ENCODE measurements around the gene MPHOSPH9.

The MPHOSPH9 gene

DNA sequence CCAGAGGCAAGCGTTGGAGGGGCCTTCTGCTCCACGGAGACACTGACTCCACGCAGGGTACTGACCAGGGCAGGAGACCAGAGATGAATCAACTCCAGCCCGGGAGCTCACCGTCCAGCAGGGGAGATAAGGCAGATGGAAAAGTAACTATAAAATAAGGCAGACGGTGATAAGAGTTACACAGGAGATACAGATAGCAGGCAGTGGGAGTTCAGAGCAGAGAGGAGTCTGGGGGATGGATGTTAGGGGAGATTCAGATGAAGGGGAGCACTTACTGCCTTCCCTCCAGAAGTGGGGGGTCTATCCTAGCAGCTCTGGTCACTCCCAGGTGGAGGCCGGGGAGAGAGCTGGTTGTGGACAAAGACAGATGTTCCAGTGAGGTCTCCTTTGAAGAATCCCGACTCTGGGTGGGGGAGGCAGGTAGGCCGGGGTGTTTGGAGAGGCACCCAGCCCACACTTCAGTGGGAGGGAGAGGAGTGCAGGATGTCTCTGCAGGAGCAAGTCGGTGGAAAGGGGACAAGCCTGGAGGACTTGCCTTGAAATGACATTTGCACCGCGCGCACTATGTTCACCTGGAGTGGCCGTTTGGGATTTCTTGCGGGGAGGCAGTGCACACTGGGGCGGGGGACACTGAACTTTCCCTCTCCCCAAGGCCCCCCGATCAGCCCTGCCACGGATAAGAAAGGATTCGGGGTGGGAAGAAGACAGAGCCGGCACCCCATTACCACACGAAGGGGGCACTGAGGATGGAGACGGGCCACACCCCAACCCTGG lies 83.3 kb downstream of the MPHOSPH9 start:
- no peak for DNase-seq (ENCODE audit: low spot score)

- DNase-seq (ENCODE audit: low spot score) = no peak
Observed at GRCh38 chr12:123149088-123149487, 83.9 kb downstream of the MPHOSPH9 start.

GRCh38 chr12:123148655-123149054 lies 84.3 kb downstream of the MPHOSPH9 start:
- no peak for DNase-seq (ENCODE audit: low spot score)

DNA sequence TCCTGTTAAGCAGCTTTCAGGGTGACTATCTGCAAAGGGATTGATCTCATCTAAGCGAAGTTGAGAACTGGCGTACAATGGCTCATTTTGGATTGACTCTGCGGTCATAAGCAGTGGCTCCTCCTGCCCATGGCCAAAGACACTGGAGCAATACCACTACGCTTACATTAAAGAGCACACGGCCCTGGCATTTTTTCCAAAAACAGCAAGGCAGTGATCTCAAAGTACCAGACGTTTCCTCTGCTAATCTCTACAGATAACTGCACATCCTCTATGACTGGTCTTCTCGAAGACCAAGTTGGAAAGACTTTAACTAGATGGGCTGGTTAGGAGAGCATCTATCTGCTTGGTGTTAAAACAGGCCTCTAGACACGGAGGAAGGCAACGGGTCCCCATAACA lies 84.7 kb downstream of the MPHOSPH9 start:
- no peak for DNase-seq (ENCODE audit: low spot score)

DNA sequence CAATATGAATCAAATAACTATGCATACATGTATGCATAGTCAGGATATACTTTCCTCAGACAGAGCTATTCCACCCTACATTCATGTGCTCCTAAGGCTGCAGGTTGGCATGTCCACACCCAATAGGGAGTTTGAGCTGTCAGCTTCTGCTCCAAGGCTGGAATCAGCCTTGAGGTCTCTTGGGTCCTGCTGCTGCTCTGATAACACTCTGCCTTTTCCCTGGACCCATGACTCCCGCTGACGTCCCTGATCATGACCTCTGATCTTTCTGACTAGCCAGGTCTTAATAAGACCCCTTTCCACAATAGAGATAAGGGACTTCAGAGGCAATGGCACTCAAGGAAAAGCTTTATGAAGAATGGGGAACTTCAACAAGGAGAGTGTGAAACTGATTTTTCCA lies 87.7 kb downstream of the MPHOSPH9 start:
- DNase-seq (ENCODE audit: low spot score) = no peak

DNA sequence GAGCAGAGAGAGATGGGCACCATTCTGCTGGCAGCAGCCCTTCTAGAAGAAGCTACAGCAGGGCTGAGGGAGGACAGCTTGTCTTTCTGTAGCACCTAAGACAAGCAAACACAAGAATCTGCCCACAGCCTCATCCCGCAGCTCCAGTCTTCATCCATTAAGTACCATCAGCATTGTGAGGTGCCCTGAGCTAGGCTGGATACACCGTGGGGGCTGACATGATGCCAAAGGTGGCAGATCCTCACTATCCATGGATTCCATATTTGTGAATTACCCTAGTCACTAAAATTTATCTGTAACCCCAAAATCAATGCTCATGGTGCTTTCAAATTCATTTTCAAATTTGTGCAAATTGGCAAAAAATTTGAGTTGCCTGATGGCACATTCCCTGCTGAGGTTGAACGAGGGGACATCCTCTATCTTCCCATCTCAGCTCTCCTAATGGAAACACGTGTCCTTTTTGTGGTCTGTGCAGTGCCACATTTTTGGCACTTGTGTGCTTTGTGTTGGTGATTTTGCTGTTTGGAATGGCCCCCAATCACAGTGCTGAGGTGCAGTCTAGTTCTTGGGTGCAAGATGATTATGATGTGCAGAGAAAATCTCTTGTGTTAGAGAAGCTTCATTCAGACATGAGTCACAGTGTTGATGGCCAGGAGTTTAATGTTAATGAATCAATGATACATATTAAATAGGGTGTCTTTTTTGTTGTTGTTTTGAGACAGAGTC lies 89.0 kb downstream of the MPHOSPH9 start:
- no peak for DNase-seq (ENCODE audit: low spot score)

DNA sequence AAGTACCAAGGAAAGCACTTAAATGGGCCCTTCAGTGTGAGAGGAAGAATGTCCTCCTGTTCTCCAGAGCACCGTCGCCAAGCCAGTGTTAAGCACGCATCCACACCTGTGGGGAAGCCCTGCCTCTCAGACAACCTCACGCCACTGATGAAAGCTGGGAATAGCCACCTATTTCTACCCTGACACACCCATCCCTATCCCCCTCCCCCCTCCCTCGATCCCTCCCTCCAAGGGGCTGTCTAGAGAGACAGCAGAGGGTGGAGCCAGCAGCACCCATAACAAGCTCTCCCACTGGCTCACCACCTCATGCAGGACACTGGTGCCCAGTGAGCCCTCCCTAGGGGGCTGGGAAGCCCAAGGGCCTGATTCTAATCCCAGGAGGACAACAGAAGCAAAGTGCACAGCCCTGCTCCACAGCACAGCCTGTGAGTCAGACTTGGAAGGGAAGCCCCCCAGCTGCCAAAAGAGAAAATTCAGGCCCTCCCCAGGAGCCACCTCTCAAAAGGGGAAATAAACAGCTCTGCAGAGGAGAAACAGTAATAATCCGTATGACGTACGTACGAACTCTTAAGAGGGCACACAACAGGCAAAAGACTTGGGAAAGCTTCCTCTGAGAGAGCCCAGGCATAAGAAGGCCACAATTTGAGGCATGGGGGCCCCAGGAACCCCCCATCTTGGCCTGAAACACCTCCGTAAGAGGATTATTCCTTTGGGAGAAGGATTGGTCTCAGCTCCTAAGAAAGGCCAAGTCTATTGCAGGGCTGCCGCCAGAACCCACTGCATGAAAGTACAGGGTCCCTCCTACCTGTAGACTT lies 89.8 kb downstream of the MPHOSPH9 start:
- DNase-seq (ENCODE audit: low spot score) = no peak

DNA sequence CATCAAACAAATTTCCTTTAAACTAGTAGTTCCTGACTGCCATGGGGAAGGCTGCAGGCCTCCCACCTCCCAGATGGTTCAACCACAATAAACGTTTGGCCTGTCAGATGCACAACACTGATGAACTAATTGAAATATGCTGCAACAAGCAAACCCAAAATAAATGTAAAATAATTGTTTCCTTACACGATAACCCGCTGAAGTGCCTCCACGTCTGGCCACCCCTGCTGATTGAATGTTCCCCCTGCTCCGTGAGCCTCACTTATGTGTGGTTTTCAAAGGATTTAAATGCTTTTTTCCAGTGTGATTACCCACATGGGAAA lies 90.5 kb downstream of the MPHOSPH9 start:
- DNase-seq (ENCODE audit: low spot score) = no peak

DNA sequence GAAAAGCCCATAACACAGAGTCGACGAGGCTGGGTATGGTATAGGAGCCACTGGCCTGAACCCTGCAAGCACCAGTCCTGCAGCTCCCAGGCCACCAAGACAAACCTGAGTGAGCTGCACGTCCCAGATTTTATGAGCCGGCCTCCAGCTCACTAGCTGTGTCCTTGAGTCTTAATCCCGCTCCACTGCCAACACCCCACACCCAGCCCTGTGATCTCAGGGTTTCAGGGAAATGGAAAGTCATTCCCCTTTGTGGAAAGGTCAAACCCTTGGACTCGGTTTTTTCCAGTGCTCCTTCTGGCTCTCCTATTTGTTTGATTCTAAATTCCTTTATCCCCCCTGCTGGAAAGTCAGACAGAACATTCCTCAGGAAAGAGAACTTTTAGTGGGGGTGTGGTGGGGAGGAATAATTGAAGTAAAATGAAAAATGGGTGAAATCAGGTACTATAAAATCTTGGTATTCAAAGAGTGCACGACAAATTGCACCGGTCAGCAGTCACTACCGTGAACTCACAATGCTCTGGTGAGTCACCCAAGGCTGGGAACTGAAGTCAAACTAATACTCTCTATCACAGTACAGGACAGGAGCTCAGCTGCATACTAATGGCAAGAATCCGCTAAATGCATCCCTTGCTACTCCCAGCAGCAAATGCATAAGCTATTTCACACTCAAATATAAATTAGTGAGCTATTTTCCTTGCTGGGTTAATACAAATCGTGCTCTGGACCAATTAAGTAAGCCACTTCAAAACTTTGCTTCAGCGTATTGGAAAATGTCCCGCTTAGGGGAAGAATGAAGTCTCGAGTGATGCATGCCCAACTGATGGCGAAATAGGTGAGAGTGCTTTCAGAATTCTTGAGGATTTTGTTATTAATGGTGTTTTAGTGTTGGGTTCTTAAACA lies 91.1 kb downstream of the MPHOSPH9 start:
- DNase-seq (ENCODE audit: low spot score) = peak; percentile 34

GRCh38 chr12:123140676-123141614 lies 92.0 kb downstream of the MPHOSPH9 start:
- DNase-seq (ENCODE audit: low spot score) = no peak

DNA sequence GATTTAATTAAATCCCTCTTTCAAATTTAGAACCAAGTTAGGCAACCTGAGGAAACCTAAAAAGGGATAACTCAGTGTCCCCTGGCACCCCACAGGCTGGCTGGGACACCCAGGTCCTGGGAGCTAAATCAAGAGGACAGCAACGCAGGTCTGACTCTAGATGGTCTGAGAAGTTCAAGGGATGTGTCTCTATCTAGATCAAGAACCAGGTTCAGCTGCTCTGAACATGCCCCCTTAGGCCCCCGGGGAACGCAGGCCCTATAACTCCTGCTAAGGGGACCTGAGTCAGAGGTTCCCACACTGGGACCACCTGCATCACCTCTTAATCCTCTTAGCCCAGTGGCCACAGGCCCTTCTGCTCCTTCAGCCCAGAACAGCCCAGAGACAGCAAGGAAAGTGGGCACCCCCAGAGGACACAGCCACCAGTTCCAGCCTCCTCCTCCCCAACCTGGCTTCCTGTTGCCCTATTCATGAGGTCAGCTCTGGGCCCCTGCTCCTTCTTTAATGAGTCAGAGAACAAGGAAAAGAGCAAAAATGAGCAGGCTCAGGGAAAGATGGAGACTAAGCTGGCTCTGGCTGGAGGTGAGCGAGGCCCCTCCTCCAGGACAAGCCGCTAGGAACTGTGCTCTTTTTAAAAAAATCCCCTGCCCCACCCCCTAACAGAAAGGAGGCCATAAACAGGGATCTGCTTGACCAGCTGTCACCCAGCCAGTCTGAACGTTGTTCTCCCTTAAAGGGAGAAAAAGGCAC lies 92.8 kb downstream of the MPHOSPH9 start:
- no peak for DNase-seq (ENCODE audit: low spot score)

DNA sequence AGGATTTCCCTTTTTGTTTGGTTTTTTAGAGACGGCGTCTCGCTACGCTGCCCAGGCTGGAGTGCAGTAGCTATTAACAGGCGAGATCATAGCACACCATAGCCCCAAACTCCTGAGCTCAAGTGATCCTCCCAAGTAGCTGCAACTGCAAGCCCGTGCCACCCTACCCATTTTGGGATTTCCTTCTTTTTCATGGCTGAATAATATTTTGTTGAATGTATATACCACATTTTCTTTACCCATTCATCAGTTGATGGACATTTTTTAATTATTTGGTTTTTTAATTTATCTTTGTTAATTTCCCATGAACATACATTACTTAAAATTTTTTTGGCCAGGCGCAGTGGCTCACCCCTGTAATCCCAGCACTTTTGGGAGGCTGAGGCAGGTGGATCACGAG lies 97.3 kb downstream of the MPHOSPH9 start:
- DNase-seq (ENCODE audit: low spot score) = no peak

- DNase-seq (ENCODE audit: low spot score) = no peak
Observed at GRCh38 chr12:123134826-123135225, 98.1 kb downstream of the MPHOSPH9 start.

DNA sequence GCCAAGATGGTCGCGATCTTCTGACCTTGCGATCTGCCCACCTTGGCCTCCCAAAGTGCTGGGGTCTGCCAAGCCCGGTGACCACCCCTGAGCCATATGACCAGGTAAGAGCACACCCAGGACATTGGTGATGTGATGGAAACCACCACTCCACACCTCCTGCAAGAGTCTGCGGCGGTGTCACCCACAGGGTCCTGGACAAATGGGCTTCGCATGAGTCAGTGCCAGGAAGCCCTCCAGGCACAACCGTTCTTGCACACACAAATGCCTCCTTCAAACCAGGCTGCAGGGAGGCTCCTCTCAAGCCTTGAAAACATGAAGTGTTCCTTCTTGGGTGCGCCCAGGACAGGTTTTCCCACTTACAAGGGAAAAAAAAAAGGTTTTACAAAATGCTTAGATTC lies 98.7 kb downstream of the MPHOSPH9 start:
- DNase-seq (ENCODE audit: low spot score) = no peak

DNA sequence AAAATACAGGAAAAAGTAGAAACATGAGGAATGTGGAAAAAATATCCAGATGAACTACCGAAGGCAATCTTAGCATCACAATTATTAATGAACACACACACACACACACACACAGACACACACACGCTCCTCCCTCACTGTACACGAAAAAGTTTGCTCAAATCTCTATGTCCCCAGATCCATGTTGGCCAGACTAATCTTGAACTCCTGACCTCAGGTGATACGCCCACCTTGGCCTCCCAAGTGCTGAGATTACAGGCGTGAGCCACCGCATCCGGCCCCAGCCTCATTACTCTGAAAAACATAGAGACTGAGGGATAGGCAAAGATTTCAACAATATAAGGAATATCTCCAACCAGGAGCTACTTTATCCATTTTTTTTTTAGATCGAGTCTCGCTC lies 99.2 kb downstream of the MPHOSPH9 start:
- DNase-seq (ENCODE audit: low spot score) = no peak

DNA sequence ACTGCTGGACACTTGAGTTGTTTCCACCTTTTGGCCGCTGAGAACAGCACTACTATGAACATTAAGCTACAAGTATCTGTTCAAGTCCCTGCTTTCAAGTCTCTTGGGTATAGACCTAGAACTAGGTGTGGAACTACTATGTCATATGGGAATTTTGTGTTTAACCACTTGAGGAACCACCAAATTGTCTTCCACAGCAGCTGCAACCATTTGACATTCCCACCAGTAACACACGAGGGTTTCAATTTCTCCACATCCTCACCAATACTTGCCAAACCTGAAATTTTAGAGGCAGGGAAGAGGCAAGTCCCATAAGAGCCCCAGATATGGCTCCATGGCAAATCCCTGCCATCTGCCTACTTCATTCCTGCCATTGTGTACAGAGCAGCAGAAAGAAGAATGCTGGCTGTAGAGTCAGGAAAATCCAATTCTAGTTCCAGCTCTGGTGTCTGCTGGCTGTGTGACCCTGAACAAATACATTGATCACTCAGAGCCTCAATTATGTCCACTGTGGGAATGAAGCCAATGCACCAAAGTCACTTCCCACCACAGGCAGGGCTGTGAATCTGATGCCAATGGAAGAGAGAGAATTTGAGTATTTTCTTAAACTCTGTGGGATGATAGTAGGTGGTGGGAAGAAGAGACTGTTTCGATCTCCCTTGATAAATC lies 99.9 kb downstream of the MPHOSPH9 start:
- no peak for DNase-seq (ENCODE audit: low spot score)

DNA sequence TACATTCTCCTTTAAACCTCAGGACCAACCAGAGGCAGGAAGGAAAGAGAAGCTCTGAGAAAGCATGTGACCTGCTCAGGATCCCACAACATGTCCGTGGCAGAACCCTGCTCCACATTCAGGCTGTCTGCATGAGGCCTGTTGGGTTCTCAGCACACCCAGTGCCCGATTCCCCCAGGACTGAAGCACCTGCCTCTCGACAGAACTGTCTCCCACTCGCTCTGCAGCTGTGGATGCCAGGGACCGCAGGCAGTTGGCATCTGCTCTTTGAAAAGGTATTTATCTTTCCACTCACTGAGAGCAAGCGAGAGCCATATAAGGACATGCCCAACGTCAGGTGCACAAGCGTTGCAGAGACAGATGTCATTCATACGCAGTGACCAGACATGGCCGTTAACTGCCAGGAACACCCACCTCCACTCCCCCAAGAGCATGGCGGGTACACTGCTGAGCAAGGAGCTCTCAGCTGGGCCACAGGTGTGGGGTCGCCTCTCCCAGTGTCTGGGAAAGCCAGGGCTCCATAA lies 101.0 kb downstream of the MPHOSPH9 start:
- DNase-seq (ENCODE audit: low spot score) = no peak

- DNase-seq (ENCODE audit: low spot score) = no peak
Observed at GRCh38 chr12:123131291-123131832, 101.6 kb downstream of the MPHOSPH9 start.

- no peak for DNase-seq (ENCODE audit: low spot score)
Observed at GRCh38 chr12:123129621-123130020, 103.3 kb downstream of the MPHOSPH9 start.
